Dendritic cell treated with granulocyte-macrophage colony-stimulating factor and Interleukin-4, amounts not matched to agents 40 ng/mL and 50 ng/mL, for 4 days (primary cell): ENCODE measurements around the gene IGFBP4.

ENCODE experiments used
- H3K27ac Mint-ChIP-seq: one replicate; pipeline ENCODE4 v1.8.0; 2022; ENCODE audit warnings: mild to moderate bottlenecking, mixed read lengths
- H3K27me3 Mint-ChIP-seq: one replicate; pipeline ENCODE4 v1.8.0; 2022; ENCODE audit warnings: mild to moderate bottlenecking, mixed read lengths
- H3K36me3 Mint-ChIP-seq: one replicate; pipeline ENCODE4 v1.8.0; 2022; ENCODE audit warnings: low read depth, mixed read lengths
- H3K4me1 Mint-ChIP-seq: one replicate; pipeline ENCODE4 v1.8.0; 2022; ENCODE audit warnings: low read depth, mixed read lengths
- H3K4me3 Mint-ChIP-seq: one replicate; pipeline ENCODE4 v1.8.0; 2022; ENCODE audit warnings: mild to moderate bottlenecking, moderate library complexity, mixed read lengths
- H3K9me3 Mint-ChIP-seq: one replicate; pipeline ENCODE4 v1.8.0; 2022; ENCODE audit warnings: mixed read lengths
- intact Hi-C: fragments of 100-400 bp; cut with micrococcal nuclease; formaldehyde crosslinking; loops from one replicate; pipeline ENCODE4 v1.15.0; 2022

The IGFBP4 gene

DNA sequence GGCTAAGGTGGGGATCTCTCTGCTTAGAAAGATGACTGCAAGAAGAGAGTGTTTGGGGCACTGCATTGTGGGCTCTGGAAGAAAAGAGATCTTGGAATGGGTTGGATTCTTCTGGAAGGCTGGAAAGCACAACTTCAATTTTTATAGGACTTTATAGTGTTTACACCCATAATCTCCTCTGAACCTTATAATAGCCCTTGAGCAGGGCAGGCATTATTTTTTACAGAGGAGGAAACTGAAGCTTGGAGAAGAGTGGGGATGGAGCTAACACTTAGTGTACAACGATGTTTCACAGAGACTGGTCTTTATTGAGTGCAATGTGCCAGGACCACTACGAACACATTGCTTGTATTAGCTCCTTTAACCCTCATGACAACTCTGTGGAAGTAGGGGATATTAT, 47.7 kb downstream of the IGFBP4 start:
- no peak overlapping the region for H3K4me3 Mint-ChIP-seq
- intact Hi-C loops = no loop called here
- H3K9me3 Mint-ChIP-seq = no peaks in the 10 kb centered on the region
- peaks cover 13% of the 10 kb centered on the region for H3K4me1 Mint-ChIP-seq
- H3K27ac Mint-ChIP-seq = no peak overlapping the region
- H3K36me3 Mint-ChIP-seq = no peaks in the 10 kb centered on the region
- peaks cover 30% of the 10 kb centered on the region for H3K27me3 Mint-ChIP-seq

DNA sequence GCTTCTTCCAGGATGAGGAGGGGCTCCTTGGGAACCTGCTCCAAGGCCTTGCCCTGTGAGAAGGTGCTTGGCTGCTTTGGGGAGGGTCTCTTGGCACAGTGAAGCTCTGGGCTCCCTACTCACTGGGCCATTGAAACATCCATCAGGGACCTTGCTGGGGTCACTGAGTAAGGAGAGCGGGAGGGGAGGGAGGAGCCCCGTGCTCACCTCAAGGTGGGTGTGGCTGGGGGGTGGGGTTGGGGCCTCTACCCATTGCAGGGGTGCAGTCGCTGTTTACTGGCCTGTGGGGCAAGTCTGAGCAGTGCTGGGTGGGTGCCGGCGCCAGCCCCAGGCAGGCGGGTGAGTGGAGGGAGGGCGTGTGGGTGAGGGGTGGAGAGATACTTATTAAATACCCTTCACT, 48.2 kb downstream of the IGFBP4 start:
- Mint-ChIP-seq H3K4me3 (no peak overlapping the region), H3K9me3 (no peaks in the 10 kb centered on the region), H3K36me3 (no peaks in the 10 kb centered on the region), H3K4me1 (peaks cover 8% of the 10 kb centered on the region), H3K27ac (no peak overlapping the region), H3K27me3 (peaks cover 26% of the 10 kb centered on the region)
- intact Hi-C loops = no loop called here

DNA sequence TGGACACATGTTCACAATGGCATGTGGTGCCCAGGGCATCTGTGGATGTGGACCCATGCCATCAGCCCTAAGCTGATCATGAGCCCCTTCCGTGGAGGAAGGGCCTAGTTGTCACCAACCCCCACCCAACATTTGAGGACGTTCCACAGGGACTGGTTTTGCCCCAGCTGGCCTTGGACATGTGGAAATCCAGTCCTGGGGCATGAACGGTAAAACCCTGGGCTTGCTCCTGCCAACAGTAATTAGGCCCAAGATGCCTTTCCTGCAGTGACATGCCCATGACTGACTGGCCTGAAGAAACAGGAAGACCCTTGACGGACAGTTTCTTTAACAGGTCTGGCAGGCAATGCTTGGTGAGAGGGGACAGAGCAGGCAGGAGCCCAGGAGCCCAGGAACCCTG, 50.4 kb downstream of the IGFBP4 start:
- no peak overlapping the region for H3K27ac Mint-ChIP-seq
- no peaks in the 10 kb centered on the region for H3K9me3 Mint-ChIP-seq
- intact Hi-C loops = no loop called here
- no peaks in the 10 kb centered on the region for H3K36me3 Mint-ChIP-seq
- peaks cover 31% of the 10 kb centered on the region for H3K27me3 Mint-ChIP-seq
- H3K4me3 Mint-ChIP-seq = no peak overlapping the region
- no peaks in the 10 kb centered on the region for H3K4me1 Mint-ChIP-seq

DNA sequence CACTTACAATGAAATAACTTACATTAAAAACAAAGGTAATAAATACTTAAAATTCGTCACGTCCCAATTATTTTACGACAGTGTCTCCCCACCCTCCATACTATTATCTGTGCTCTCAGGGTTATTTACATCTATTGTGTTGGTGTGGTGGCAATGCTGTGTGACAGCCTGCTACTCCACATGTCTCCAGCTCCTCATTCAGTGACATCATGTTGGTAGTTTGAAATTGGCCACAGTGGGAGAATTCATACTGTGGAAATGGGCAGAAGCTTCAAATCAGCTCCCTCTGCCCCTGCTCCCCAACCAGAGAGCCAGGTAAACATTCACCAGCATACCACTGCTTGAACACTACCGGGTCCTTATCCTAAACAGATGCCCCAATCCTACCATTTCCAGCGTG, 51.9 kb downstream of the IGFBP4 start:
- intact Hi-C loops = no loop called here
- H3K27ac Mint-ChIP-seq = no peak overlapping the region
- H3K4me3 Mint-ChIP-seq = no peak overlapping the region
- H3K4me1 Mint-ChIP-seq = peaks cover 6% of the 10 kb centered on the region
- H3K9me3 Mint-ChIP-seq = no peaks in the 10 kb centered on the region
- H3K36me3 Mint-ChIP-seq = no peaks in the 10 kb centered on the region
- peaks cover 43% of the 10 kb centered on the region for H3K27me3 Mint-ChIP-seq

DNA sequence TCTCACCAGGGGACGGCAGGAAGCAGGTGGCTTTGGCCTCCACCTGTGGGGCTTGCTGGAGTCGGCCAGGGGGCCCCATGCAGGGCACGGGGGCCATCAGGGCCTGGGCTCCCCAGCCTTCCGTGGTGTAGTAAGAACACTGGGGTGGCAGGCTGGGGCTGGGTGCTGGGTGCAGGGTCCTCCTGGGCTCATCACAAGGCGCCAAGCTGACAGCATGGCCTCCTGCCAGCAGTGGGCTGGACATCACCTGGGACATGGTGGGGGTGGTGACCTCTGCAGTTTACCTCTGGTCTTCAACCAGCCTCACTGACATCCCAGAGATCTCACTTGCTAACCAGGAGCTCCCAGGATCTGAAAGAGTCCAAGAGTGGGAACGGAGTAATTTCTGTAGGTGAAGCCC, 52.9 kb downstream of the IGFBP4 start:
- Mint-ChIP-seq H3K27me3 (peaks cover 43% of the 10 kb centered on the region), H3K4me1 (peaks cover 6% of the 10 kb centered on the region), H3K4me3 (no peak overlapping the region), H3K9me3 (no peaks in the 10 kb centered on the region), H3K27ac (no peak overlapping the region), H3K36me3 (no peaks in the 10 kb centered on the region)
- intact Hi-C loops = no loop called here

DNA sequence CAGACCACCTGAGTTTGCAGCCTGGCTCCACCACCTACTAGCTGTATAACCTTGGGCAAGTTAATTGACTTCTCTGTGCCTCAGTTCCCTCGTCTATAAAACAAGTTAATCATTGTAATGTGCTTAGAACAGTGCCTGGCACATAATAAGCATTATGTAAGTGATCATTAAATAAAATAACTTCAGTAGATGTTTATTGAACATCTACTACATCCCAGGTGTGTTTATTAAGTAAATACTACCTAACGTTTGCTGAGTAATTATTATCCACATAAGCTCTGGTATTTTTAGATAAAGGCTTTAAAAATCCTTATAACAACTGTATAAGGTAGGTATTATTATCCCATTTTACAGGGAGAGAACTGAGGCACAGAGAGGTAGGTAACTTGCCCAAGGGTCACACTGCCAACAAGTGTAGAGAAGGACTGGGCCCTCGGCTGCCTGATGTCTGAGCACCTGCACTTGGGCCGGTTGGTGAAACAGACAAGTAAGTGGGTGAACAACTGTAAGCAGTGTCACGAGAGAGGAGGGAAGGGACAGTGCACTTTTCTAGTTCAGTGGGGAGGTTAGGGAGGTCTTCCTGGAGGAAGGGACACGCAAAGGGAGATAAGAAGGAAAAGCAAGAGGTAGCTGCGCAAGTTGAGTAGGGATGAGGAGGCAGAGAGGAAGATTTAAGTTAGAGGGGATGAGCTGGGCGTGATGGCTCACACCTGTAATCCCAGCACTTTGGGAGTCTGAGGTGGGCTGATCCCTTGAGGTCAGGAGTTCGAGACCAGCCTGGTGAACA, 53.6 kb downstream of the IGFBP4 start:
- intact Hi-C loops = no loop called here
- Mint-ChIP-seq H3K9me3 (no peaks in the 10 kb centered on the region), H3K4me3 (no peak overlapping the region), H3K27ac (no peak overlapping the region), H3K27me3 (peaks cover 46% of the 10 kb centered on the region), H3K36me3 (no peaks in the 10 kb centered on the region), H3K4me1 (peaks cover 6% of the 10 kb centered on the region)

DNA sequence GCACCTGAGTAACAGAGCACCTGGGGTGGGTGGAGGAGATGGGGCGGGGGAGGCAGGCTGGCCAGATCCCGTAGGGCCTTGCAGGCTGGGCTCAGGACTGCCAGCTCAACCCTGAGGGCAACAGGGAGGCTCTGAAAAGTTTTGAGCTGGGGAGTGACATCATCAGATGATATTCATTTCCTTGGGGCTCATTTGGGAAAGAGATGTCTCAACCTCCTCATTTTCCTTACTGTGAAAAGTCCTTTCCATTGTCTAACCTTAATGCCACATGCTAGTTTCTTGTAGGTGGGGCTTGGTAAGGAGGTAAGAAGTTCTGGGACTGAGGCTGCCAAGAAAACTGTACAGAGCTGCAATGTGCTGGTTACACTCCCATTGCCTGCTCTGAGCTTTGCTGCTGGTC, 54.4 kb downstream of the IGFBP4 start:
- Mint-ChIP-seq H3K9me3 (no peaks in the 10 kb centered on the region), H3K36me3 (no peaks in the 10 kb centered on the region), H3K4me3 (no peak overlapping the region), H3K27ac (no peak overlapping the region), H3K27me3 (peaks cover 53% of the 10 kb centered on the region), H3K4me1 (peaks cover 6% of the 10 kb centered on the region)
- intact Hi-C loops = no loop called here

DNA sequence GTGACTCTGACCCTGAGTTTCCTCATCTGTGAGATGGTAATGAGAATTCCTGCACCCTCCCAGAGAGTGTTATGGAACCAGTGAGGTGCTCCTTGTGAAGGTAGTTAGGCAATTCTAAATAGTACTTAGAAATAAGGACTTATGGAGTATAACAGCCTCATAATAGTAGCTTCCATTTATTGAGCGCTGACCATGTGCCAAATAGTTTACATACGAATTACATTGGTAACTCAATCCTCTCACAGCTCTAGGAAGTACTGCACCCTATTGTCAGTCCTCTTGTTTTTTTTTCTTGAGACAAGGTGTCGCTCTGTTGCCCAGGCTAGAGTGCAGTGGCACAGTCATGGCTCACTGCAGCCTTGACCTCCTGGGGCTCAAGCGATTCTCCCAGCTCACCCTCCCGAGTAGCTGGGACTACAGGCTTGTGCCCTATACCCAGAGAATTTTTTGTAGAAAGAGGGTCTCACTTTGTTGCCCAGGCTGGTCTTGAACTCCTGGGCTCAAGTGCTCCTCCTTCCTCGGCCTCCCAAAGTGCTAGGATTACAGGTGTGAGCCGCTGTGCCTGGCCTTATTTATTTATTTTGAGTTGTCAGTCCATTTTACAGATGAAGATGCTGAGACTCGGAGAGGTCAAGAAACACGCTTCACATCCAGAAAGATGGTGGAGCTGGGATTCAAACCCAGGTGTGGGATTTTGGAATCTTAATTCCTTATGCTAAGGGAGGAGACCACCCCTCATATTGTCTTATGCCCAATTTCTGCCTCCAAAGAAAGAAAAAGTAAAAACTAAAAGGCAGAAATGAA, 55.2 kb downstream of the IGFBP4 start:
- no peaks in the 10 kb centered on the region for H3K9me3 Mint-ChIP-seq
- no peak overlapping the region for H3K4me3 Mint-ChIP-seq
- peaks cover 53% of the 10 kb centered on the region for H3K27me3 Mint-ChIP-seq
- H3K27ac Mint-ChIP-seq = no peak overlapping the region
- H3K4me1 Mint-ChIP-seq = peaks cover 6% of the 10 kb centered on the region
- intact Hi-C loops = no loop called here
- no peaks in the 10 kb centered on the region for H3K36me3 Mint-ChIP-seq

DNA sequence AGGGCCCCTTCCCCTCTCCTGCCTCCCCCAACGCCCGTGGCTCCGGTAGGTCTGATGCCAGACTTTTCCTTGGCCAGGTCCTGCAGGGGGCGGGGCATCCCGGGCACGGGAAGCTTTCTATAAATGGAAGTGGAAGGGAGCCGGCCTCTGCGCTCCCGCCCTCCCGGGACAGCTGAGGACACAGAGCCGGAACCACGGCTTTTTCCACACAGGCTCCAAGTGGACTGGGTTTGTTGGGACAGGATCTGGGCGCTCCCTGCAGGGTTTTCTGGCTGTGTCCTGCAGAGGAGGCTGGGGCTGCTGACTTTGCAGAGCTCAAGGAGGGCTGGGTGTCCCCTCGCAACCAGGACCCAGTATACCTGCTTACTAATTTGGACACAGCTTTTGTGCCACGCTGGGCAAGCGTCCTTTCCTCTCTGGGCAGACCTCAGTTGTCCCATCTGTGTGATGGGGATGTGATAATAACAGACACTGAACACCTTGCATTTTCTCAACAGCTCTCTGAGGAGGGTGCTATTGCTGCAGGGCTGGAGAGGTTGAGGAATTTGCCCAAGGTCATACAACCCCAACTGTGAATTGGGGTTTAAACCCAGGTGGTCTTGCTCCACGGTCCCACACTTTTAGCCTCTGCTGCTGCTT, 56.4 kb downstream of the IGFBP4 start:
- H3K4me1 Mint-ChIP-seq = peaks cover 6% of the 10 kb centered on the region
- no peak overlapping the region for H3K27ac Mint-ChIP-seq
- no peak overlapping the region for H3K4me3 Mint-ChIP-seq
- peaks cover 57% of the 10 kb centered on the region for H3K27me3 Mint-ChIP-seq
- H3K9me3 Mint-ChIP-seq = no peaks in the 10 kb centered on the region
- H3K36me3 Mint-ChIP-seq = no peaks in the 10 kb centered on the region
- intact Hi-C loops = no loop called here

DNA sequence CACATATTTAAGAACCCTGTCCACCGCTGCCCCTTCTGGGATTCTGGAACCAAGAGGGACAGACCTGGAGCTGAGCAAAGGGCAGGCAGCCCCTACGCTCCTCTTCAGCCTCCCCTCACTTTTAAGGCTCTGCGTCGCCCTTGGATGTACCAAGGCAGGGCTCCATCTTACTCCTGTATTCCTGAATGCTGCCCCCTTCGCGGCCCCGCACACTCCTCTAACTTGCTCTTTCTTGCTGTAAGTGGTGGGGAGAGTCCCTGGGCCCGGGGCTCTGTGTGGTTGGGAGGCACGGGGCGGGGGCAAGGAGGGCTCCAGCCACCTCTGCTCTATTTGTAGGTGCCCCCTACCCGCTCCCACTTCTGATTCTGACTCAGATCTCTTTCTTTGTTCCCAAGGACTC, 56.9 kb downstream of the IGFBP4 start:
- no peaks in the 10 kb centered on the region for H3K36me3 Mint-ChIP-seq
- intact Hi-C loops = no loop called here
- H3K27me3 Mint-ChIP-seq = peaks cover 56% of the 10 kb centered on the region
- H3K27ac Mint-ChIP-seq = no peak overlapping the region
- no peak overlapping the region for H3K4me3 Mint-ChIP-seq
- no peaks in the 10 kb centered on the region for H3K9me3 Mint-ChIP-seq
- peaks cover 6% of the 10 kb centered on the region for H3K4me1 Mint-ChIP-seq

DNA sequence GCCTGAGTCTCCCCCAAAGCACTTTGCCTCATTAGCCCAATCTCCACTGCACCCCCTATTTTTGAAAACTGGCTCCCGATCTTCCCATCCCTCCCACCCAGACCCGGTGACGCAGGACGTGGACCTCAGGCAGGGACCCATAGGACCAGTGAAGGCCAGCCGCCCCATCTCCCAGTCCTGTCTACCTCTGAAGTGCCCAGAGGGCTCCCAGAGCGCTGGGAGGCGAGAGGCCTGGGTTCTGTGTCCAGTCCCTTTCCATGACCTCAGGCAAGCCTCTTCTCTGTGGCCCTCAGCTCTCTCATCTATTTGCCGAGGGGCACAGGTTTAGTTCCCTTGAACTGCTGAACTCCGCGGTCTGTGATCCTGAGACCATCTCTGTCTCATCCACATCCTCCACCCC, 57.5 kb downstream of the IGFBP4 start:
- Mint-ChIP-seq H3K9me3 (no peaks in the 10 kb centered on the region), H3K27ac (no peak overlapping the region), H3K36me3 (no peaks in the 10 kb centered on the region), H3K27me3 (peaks cover 57% of the 10 kb centered on the region), H3K4me1 (peaks cover 6% of the 10 kb centered on the region), H3K4me3 (no peak overlapping the region)
- intact Hi-C loops = no loop called here

DNA sequence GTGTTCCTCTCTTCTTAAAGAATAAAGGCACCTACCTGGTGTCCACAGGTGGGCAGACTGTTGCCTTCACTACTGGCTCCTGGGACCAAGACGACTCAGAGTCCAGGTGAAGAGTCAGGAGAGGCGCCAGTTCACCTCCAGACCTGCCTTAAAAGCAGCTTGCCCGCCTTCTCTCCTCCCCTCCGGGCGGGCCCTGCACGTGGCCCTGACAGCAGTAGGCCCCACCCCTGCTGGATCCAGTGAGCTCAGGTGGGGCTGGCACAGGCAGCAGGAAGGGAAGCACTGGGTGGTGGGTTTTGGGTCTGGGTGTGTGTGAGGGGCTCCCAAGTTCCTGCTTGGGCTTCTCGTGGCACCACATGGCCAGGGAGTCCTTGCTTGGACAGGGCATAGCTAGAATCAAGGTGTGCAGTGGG, 58.3 kb downstream of the IGFBP4 start, which contains the start of gene TNS4:
TSS of gene TNS4 (minus strand) at position 125 of the 413 bp plus-strand sequence. CDS start 5,198 bp downstream, outside the sequence.
- intact Hi-C loops = no loop called here
- Mint-ChIP-seq H3K4me3 (no peak within 1 kb of the TSS), H3K36me3 (no peaks in the 10 kb centered on the region), H3K9me3 (no peaks in the 10 kb centered on the region), H3K4me1 (peaks cover 6% of the 10 kb centered on the region), H3K27ac (no peak within 1 kb of the TSS), H3K27me3 (peaks cover 59% of the 10 kb centered on the region)

DNA sequence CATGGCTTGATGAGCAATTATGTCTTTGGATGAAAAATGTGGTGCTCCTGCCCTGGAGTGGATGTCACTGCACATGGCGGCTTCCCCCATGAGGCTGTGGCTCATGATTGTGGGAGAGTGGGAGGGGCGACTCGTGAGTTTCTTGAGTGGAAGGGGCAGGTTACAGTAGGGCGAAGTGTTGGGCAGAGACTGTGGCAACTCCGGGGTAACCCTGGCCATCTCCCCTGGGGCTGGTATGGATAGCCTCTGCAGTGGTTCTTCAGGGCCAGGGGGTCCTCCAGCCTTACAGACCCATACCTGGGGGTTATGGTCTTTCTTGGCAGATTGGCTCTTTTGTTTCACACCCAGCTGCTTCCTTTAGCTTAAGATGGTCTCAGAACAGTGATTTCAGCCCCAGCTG, 59.5 kb downstream of the IGFBP4 start:
- H3K36me3 Mint-ChIP-seq = no peaks in the 10 kb centered on the region
- H3K27ac Mint-ChIP-seq = no peak overlapping the region

DNA sequence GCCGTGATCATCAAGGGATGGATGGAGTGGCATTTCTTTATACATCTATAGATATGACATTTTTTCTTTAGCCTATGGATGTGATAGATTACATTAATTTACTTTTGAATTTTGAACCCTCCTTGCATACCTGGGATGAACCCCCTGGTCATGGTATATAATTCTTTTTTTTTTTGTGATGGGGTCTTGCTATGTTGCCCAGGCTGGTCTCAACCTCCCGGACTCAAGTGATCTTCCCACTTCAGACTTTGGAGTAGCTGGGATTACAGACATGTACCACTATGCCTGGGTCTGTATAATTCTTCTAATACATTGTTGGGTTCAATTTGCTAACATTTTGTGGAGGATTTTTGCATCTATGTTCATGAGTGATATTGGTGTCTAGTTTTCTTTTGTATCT, 59.9 kb downstream of the IGFBP4 start:
- intact Hi-C loops = no loop called here

More for the DNA sequence above, 59.5 kb downstream of the IGFBP4 start:
- intact Hi-C loops = no loop called here
- H3K9me3 Mint-ChIP-seq = no peaks in the 10 kb centered on the region
- no peak overlapping the region for H3K4me3 Mint-ChIP-seq
- peaks cover 6% of the 10 kb centered on the region for H3K4me1 Mint-ChIP-seq
- H3K27me3 Mint-ChIP-seq = peaks cover 51% of the 10 kb centered on the region

More for the DNA sequence above, 59.9 kb downstream of the IGFBP4 start:
- peaks cover 47% of the 10 kb centered on the region for H3K27me3 Mint-ChIP-seq
- H3K4me3 Mint-ChIP-seq = no peak overlapping the region
- no peaks in the 10 kb centered on the region for H3K9me3 Mint-ChIP-seq
- H3K36me3 Mint-ChIP-seq = no peaks in the 10 kb centered on the region
- no peak overlapping the region for H3K27ac Mint-ChIP-seq
- H3K4me1 Mint-ChIP-seq = peaks cover 6% of the 10 kb centered on the region
